ENCODE data around the gene FAM193B. TPM values are rescaled to one million over a fixed set of nuclear protein-coding genes. Genes with fewer than 3 reads are reported as not detected.
A peak's percentile ranks its signal among the peaks of the same experiment; 100 is the strongest.

Gene FAM193B
- total RNA-seq, 2 experiments from 2014 or later = 70.7 to 75.4 TPM

GRCh38 chr5:177475563-177476427 is 78.6 kb downstream of the FAM193B start:
- Mint-ChIP-seq H3K36me3 (peaks cover 2% of the 10 kb centered on the region), H3K27ac (no peak overlapping the region), H3K27me3 (peaks cover 5% of the 10 kb centered on the region), H3K4me3 (no peak overlapping the region), H3K9me3 (no peaks in the 10 kb centered on the region), H3K4me1 (ENCODE audit: low read depth) (peaks cover 34% of the 10 kb centered on the region)
- DNase-seq = no peak
- POLR2A ChIA-PET = interaction anchor here (1.0 kb wide), 1 partner anchor 20 kb away, joined by 3 read pairs; no protein-coding TSS in a partner anchor
- CTCF ChIA-PET = interaction anchor here (0.8 to 1.8 kb wide), 2 partner anchors 18 to 166 kb away, joined by 4 to 5 read pairs; no protein-coding TSS in a partner anchor
- intact Hi-C loops (cut with micrococcal nuclease) = no loop called here

- intact Hi-C loops (cut with micrococcal nuclease) = no loop called here
- DNase-seq = no peak
- H3K4me3 Mint-ChIP-seq = no peak overlapping the region
- no peak overlapping the region for H3K27ac Mint-ChIP-seq
- ChIA-PET POLR2A (interaction anchor here (2.2 kb wide), 1 partner anchor 19 kb away, joined by 6 read pairs; no protein-coding TSS in a partner anchor), CTCF (interaction anchor here (1.2 kb wide), 1 partner anchor 85 kb away, joined by 3 read pairs; no protein-coding TSS in a partner anchor)
- H3K9me3 Mint-ChIP-seq = no peaks in the 10 kb centered on the region
- H3K27me3 Mint-ChIP-seq = peaks cover 5% of the 10 kb centered on the region
- peaks cover 2% of the 10 kb centered on the region for H3K36me3 Mint-ChIP-seq
- H3K4me1 Mint-ChIP-seq (ENCODE audit: low read depth) = peaks cover 33% of the 10 kb centered on the region
These were observed 79.4 kb downstream of the FAM193B start for GRCh38 chr5:177474846-177475562.

- intact Hi-C loops (cut with micrococcal nuclease) = no loop called here
- no peaks in the 10 kb centered on the region for H3K9me3 Mint-ChIP-seq
- DNase-seq = no peak
- peak overlapping the region; percentile 60 for H3K4me3 Mint-ChIP-seq
- POLR2A ChIA-PET = interaction anchor here (2.2 kb wide), 1 partner anchor 19 kb away, joined by 6 read pairs; no protein-coding TSS in a partner anchor
- H3K27ac Mint-ChIP-seq = no peak overlapping the region
- CTCF ChIA-PET = interaction anchor here (1.2 to 5.1 kb wide), 2 partner anchors 71 to 84 kb away, joined by 3 to 24 read pairs; no protein-coding TSS in a partner anchor
- peaks cover 2% of the 10 kb centered on the region for H3K36me3 Mint-ChIP-seq
- peaks cover 27% of the 10 kb centered on the region for H3K4me1 Mint-ChIP-seq (ENCODE audit: low read depth)
- H3K27me3 Mint-ChIP-seq = peaks cover 5% of the 10 kb centered on the region
These were observed 80.3 kb downstream of the FAM193B start for GRCh38 chr5:177474002-177474476.

- CTCF ChIA-PET = interaction anchor here (1.2 to 5.1 kb wide), 5 partner anchors 16 to 84 kb away, joined by 3 to 24 read pairs (median 7); no protein-coding TSS in a partner anchor
- peaks cover 5% of the 10 kb centered on the region for H3K27me3 Mint-ChIP-seq
- peaks cover 22% of the 10 kb centered on the region for H3K4me1 Mint-ChIP-seq (ENCODE audit: low read depth)
- intact Hi-C loops (cut with micrococcal nuclease) = loop anchor here (2.0 kb wide), 1 partner anchor 17 kb away; no protein-coding TSS in a partner anchor
- no peaks in the 10 kb centered on the region for H3K9me3 Mint-ChIP-seq
- DNase-seq = peak; percentile 25
- H3K27ac Mint-ChIP-seq = no peak within 1 kb of the TSS
- H3K36me3 Mint-ChIP-seq = no peaks in the 10 kb centered on the region
- H3K4me3 Mint-ChIP-seq = peak within 1 kb of the TSS; percentile 64
- POLR2A ChIA-PET = interaction anchor here (2.2 kb wide), 1 partner anchor 18 kb away, joined by 6 read pairs; no protein-coding TSS in a partner anchor
These were observed 80.8 kb downstream of the FAM193B start, which contains the start of gene DBN1 for GRCh38 chr5:177473443-177474001. DBN1 (minus strand) TSS chr5:177473634; CDS start chr5:177473521, 113 bp downstream.

- no peaks in the 10 kb centered on the region for H3K36me3 Mint-ChIP-seq
- peaks cover 22% of the 10 kb centered on the region for H3K4me1 Mint-ChIP-seq (ENCODE audit: low read depth)
- no peak overlapping the region for H3K27ac Mint-ChIP-seq
- intact Hi-C loops (cut with micrococcal nuclease) = loop anchor here (2.0 kb wide), 1 partner anchor 16 kb away; no protein-coding TSS in a partner anchor
- peak overlapping the region; percentile 64 for H3K4me3 Mint-ChIP-seq
- POLR2A ChIA-PET = interaction anchor here (0.6 to 2.2 kb wide), 3 partner anchors 17 to 584 kb away, joined by 3 to 6 read pairs (median 3); no protein-coding TSS in a partner anchor
- DNase-seq = peak; percentile 74
- CTCF ChIA-PET = interaction anchor here (0.8 to 5.1 kb wide), 10 partner anchors 9 to 164 kb away, joined by 3 to 24 read pairs (median 4); partner anchors contain the start of gene PDLIM7
- H3K27me3 Mint-ChIP-seq = peaks cover 5% of the 10 kb centered on the region
- H3K9me3 Mint-ChIP-seq = no peaks in the 10 kb centered on the region
These were observed 81.6 kb downstream of the FAM193B start for GRCh38 chr5:177472460-177473442.

- no peaks in the 10 kb centered on the region for H3K9me3 Mint-ChIP-seq
- peak; percentile 24 for DNase-seq
- H3K4me1 Mint-ChIP-seq (ENCODE audit: low read depth) = peaks cover 22% of the 10 kb centered on the region
- intact Hi-C loops (cut with micrococcal nuclease) = loop anchor here (2.0 kb wide), 1 partner anchor 15 kb away; no protein-coding TSS in a partner anchor
- peaks cover 5% of the 10 kb centered on the region for H3K27me3 Mint-ChIP-seq
- CTCF ChIA-PET = interaction anchor here (0.7 to 5.1 kb wide), 12 partner anchors 8 to 163 kb away, joined by 3 to 24 read pairs (median 4); partner anchors contain the start of gene PDLIM7
- peak overlapping the region; percentile 12 for H3K4me3 Mint-ChIP-seq
- no peak overlapping the region for H3K27ac Mint-ChIP-seq
- POLR2A ChIA-PET = interaction anchor here (0.6 to 1.1 kb wide), 3 partner anchors 8 to 585 kb away, joined by 3 read pairs; no protein-coding TSS in a partner anchor
- H3K36me3 Mint-ChIP-seq = no peaks in the 10 kb centered on the region
These were observed 82.6 kb downstream of the FAM193B start for GRCh38 chr5:177471610-177472356.

GRCh38 chr5:177470759-177471536 is 83.4 kb downstream of the FAM193B start:
- intact Hi-C loops (cut with micrococcal nuclease) = no loop called here
- H3K9me3 Mint-ChIP-seq = no peaks in the 10 kb centered on the region
- no peaks in the 10 kb centered on the region for H3K36me3 Mint-ChIP-seq
- DNase-seq = no peak
- peaks cover 5% of the 10 kb centered on the region for H3K27me3 Mint-ChIP-seq
- peaks cover 19% of the 10 kb centered on the region for H3K4me1 Mint-ChIP-seq (ENCODE audit: low read depth)
- H3K4me3 Mint-ChIP-seq = no peak overlapping the region
- ChIA-PET POLR2A (interaction anchor here (0.9 kb wide), 1 partner anchor 7 kb away, joined by 3 read pairs; no protein-coding TSS in a partner anchor), CTCF (interaction anchor here (0.7 to 5.1 kb wide), 5 partner anchors 7 to 81 kb away, joined by 3 to 24 read pairs (median 7); no protein-coding TSS in a partner anchor)
- H3K27ac Mint-ChIP-seq = no peak overlapping the region

All from activated CD4-positive, alpha-beta memory T cell treated with anti-CD3 and anti-CD28 coated beads for 36 hours (primary cell).